Activated CD4-positive, alpha-beta T cell treated with anti-CD3 and anti-CD28 coated beads for 48 hours (primary cell): Measurements from ENCODE around the gene ZBED4.

Source experiments
- DNase-seq: peaks from one replicate; pipeline ENCODE4 v3.0.0-alpha.2; 2020

Gene ZBED4

DNA sequence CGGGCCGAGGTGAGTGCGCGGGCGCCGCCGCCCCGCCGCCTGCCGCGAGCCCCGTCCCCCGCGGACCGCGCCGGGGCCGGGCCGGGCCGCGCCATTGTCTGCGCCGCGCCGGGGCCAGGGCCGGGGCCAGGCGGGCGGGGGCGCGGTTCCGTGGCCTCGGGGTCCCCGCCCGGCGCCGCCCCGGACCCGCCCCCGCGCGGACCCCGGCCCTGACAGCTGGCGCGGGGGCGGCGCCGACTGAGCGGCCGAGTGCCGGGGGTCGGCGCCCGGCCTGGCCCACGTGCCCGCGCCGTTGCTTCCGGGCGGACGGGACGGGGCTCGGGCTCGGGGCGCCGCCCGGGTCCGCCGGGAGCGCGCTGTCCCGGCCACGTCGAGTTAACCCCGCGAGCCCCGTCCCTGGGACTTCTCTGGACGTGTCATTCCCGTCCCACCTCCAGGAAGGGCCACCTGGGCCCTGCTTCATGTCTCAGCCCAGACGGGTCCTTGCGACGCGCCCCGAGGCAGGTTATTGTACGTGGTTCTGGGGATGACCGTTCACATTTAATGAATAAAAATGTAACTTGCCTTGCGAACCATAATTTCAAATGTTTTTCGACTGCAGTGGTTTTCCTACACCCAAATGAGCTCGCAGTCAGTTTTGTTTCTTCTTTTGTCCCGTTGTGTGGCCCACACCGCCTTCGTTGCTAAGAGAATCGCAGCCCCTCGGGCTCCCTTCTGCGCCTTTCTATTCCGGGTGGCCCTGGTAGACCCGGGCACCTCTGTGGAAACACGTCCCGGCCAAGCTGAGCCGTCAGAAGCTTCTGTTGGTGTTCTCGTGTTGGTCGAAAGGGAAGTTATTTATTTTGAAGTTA, 562 bp downstream of the ZBED4 start:
- peak; percentile 41 for DNase-seq

DNA sequence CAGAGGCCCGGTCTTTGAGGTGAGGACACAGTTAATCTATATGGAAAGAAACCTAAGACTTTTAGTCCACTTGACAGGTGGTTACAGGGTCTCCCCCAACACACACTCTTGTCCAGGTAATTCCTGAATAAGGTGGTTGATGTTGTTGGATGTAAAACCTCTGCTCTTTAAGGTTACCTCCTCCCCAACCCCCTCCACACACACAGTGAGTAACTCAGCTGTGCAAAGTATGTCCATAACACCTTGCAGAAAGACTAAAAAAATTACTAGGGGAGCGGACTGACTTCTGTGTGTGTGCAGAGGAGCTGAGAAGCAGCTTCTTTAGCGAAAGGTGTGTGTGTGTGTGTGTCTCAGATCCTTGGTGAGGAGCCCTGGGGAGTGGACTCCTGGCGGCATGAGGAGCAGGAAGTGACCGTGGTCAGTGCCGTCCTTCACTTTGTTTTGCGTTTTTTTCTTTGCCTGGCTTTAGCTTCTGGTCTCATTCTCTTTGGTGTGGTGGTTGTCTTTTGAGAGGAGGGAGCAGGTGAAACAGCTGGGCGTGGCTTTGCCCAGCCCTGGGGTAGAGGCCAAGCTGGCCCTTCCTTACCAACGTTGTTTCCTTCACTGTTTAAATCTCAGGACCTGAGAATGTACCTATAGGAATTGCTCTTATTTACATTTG, 1.7 kb downstream of the ZBED4 start:
- DNase-seq = no peak

DNA sequence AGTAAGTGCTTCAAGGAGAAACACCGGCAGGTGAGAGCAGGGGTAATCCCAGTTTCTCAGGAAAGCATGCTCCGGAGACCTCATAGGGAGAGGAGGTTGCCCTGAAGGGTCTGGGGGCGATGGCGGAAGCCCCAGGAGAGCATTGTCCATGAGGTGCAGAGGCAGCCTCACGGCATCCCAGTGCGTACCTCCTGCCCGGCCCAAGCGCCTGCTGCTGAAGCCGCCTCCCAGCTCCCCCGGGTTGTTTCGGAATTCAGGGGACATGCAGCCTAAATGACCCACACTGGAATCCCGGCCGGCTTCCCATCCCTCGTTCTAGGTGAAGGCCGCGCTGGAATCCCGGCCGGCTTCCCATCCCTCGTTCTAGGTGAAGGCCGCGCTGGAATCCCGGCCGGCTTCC, 2.7 kb downstream of the ZBED4 start:
- DNase-seq = no peak

DNA sequence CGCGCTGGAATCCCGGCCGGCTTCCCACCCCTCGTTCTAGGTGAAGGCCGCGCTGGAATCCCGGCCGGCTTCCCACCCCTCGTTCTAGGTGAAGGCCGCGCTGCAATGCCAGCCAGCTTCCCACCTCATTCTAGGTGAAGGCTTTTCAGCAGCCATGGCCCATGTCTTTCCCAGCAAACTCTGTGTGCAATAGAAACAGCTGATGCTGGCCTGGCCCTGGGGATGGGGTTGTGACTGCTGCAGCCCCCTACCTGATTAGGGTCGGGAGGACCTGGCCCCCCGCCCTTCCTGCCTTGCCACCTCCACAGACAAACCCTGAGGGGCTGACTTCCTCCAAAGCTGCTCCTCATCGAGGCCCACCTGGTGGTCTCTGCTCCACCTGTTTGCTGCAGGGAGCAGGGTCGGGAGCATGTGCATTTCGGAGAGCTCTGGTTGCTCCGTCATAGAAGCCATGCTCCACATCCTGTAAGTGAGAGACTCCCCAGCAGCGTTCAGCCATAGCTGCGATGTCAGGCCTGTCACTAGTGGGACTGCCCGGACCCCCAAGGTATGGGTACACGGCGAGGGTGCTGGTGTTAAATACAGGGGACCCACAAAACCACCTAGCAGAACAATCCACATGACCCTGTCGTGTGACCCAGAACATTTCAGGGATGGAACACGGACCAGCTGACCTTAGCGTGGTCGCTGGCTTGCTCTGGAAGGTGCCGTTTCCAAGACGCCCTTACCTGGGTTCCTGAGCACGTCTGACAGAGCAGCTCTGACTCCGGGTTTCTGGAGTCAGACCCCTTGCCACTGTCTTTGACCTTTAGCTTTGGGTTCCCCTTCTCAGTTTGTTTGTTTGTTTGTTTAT, 3.3 kb downstream of the ZBED4 start:
- DNase-seq = no peak

DNA sequence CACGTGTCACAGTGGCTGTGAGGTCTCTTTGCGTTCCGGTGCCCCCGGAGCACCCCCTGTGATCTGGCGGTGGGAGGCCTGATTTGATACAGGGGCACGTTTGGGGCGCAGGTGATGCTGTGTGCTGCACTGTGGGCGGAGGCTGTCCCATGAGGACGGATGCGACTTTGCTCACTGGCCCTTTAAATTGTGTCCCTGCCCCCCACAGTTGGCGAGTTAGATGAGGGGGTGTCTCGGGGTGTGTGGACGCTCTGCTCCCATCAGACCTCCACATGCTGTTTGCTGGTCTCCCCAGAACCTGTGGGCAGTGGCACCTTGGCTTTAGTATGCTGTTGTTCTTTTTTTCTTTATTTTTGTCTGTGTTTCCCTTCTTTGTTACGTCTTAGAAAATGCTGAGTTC, 5.2 kb downstream of the ZBED4 start:
- no peak for DNase-seq

DNA sequence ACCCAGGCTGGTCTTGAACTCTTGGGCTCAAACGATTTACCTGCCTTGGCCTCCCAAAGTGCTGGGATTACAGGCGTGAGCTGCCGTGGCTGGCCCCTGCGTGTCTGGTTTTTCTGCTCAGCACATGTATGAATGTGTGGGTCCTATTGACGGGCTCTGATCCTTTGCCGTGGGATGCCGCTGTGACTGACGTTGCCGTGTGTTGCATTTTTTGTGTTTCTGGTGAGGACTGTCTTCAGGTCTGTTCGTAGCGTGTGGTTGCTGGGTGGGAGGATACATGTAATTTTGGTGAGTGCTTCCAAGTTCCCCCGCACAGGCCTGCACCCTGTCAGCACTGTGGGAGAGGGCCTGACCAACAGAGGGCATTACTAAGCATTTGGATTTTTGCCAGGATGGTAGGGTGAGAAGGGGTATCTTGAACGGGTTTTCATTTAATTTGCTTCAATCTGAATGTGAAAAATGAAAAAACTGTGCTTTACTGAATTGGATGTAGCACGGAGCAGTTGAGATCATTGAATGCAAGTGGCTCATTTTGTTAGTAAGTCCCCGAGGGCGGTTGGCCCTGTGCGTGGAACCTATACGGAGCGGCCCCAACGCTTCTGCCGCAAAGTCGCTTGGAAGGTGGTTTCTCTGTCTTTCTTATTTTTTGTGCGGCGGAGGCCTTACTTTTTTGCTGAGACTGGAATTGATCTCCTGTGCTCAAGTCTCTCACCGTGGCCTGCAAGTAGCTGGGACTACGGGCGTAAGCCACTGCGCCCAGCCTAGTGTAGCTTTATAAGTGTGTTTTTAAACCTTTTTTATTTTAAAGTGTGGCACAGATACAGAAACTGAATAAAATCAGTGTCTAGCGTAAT, 8.2 kb downstream of the ZBED4 start:
- no peak for DNase-seq

DNA sequence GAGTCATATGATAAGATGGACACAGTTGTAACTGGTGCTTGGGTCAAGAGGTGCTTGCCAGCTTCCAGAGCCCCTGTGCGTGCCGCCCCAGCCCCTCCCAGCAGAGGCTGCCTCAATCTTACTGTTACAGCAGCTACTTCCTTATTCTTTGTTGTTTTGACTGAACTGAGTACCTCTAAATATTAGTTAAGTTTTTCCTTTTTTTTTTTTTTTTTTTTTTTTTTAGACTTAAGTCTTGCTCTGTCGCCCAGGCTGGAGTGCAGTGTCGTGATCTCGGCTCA, 8.8 kb downstream of the ZBED4 start:
- no peak for DNase-seq

DNA sequence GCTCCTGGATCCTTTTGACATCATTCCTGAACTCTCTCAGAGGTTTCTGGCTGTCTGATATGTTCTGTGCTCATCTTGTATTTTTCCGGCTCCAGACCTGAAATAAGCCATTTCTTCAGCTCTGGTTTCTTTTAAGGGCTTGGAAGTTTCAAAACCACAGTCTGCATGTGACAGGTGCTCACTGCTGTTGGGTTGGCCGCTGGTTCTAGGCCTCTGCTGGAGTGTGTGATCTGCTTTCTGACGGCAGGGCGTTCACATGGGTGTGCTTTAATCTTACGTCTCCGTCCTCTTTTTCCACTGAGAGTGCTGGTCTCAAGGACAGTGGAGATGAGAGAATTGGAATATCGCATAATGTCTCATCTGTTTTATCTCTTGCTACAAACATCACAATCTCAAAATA, 10.3 kb downstream of the ZBED4 start:
- DNase-seq = no peak

DNA sequence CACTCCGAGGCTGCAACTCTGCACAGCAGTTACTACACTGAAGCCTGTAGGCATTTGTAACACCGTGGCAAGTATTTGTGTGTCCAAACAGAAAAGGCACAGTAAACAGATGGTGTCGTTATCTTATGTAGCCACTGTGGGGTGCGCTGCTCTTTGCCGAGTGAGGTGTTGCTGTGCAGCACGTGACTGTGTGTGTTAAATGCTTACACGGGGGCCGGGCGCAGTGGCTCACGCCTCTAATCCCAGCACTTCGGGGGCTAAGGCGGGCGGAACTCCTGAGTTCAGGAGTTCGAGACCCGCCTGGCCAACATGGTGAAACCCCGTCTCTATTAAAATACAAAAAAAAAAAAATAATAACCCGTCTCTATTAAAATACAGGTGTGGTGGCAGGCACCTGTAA, 11.5 kb downstream of the ZBED4 start:
- DNase-seq = no peak

DNA sequence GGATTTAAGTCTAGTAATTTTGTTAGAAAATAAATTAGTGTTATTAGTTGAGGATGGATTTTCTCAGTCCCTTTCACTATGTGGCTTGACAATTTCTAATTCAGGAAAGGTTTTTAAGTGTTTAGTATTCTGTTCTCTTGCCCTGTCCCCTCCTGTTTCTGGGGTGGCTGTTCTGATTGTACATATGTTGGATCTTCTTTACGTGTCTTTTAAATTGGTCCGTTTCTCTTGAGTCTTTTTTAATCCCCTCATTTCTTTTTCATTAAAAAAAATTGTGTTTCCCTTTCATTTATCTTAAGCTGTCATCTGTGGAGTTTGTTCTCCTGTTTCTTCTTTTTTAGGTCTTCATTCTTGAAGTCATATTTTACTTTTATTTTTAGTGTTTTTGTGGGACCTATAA, 12.5 kb downstream of the ZBED4 start:
- no peak for DNase-seq

DNA sequence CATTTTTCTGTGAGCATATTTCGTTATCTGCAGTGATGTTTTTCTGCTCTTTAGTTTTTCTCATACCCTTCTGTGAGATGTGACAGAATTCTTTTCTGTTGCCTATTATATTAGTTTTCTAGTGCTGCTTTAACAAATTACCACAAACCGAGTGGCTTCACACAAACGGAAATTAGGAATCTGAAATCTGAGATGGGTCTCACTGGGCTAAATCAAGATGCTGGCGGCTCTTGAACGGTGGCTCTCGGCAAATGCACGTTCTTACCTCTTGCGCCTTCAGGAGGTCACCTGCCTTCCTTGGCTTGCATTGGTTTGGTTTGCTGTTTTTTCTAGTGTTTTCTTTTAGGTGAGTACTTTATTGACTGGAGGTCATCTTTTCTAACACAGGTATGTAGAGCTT, 13.0 kb downstream of the ZBED4 start:
- no peak for DNase-seq

DNA sequence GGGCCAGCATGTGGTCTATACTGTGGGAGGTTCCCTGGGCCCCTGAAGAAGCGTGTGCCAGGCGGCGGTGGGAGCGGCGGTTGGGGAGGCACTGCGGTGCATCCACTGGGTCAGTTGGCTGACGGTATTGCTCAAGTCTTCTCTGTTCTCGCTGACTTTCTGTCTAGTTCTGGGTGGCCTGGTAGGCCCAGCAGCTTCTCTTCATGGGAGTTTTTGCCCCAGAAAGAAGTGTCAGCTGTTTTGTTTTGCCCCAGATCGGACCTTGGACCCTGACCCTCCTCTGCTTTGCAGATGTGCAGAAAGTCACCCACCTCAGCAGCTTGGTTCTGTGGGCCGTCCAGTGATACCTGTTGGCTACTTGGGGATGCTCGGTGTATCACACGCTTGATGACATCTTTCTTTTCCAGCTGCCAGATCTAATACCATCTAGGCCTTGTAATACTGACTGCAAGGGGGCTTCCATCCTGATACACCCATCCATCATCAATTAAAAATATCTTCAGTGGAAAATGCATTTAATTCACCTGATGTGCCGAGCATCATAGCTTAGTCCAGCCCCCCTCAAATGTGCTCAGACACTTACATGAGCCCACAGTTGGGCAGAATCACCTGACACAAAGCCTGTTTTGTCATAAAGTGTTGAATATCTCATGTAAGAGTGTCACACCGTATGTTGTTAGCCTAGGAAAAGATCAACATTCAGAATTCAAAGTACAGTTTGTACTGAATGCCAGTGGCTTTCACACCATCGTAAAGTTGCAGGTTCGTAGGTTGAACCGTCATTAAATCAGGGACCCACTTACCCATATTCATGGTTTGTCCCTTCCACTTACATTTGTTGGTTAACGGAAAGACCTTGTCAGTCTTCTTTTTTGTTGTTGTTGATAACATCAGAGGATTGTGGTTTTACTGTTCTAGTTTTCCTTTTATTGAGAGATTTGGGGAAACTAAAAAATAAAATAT, 13.9 kb downstream of the ZBED4 start:
- DNase-seq = no peak

DNA sequence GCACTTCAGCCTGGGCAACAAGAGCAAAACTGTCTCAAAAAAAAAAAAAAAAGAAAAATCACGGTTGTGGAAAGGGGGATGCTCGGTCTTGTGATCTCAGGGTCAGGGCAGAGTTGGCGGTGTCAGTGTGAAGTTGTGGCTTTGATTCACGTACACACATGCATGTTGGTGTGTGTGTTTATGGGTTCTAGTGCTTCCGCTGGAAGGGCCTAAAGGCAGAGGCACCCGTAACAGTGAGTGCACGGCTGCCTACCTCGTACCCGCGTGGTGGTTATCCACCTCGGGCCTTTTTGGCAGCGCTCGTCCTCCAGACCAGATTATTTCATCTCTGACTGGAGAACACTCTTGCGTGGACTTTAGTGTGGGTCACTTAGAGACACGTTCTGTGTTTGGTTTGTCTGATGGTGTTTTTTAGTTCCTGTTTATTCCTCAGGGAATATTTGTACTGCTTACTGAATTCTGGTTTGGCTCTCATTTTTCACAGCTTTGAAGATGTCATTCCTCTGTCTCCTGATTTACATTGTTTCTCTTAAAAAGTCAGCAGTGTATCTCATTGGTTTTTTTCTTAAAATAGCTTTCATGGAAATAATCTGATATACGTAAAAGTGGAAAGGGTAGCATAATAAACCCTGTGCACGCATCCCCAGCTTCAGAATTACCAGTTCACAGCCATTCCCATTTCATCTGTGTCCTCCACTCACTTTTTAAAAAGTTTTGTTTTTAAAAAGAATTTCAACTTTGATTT, 15.6 kb downstream of the ZBED4 start:
- no peak for DNase-seq

DNA sequence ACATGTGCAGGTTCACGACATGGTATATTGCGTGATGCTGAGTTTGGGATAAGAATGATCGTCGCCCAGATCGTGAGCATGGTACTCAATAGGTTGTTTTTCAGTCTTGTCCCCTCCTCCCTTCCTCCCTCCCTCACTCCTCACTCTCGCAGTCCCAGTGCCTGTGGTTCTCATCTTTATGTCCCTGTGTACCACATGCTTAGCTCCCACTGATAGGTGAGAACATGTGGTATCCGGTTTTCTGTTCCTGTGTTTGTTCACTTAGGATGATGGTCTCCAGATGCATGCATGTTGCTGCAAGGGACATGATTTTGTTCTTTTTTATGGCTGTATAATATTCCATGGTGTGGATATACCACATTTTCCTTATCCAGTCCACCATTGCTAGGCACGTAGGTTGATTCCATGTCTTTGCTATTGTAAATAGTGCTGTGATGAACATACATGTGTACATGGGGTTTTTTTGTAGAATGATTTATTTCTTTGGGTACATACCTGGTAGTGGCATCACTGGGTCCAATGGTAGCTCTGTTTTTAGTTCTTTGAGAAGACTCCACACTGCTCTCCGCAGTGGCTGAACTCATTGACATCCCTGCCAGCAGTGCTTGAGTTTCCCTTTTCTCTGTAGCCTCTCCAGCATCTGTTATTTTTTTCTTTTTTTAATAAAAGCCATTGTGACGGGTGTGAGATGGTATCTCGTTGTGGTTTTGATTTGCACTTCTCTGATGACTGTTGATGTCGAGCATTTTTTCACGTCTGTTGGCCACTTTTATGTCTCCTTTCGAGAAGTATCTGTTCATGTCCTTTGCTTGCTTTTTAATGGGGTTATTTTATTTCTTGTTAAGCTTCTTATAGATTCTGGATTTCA, 16.4 kb downstream of the ZBED4 start:
- DNase-seq = no peak

DNA sequence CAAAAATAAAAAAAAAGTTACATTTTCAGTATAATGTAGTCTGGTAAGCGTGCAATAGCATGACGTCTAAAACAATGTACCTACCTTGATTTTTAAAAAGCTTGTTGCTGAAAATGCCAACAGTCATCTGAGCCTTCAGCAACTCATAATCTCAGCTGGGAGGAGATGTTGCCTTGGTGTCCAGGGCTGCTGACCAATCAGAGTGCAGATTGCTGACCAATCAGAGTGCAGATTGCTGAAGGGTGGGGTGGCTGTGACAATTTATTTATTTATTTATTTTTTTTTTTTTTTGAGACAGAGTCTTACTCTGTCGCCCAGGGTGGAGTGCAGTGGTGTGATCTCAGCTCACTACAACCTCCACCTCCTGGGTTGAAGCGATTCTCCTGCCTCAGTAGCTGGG, 17.8 kb downstream of the ZBED4 start:
- DNase-seq = no peak

DNA sequence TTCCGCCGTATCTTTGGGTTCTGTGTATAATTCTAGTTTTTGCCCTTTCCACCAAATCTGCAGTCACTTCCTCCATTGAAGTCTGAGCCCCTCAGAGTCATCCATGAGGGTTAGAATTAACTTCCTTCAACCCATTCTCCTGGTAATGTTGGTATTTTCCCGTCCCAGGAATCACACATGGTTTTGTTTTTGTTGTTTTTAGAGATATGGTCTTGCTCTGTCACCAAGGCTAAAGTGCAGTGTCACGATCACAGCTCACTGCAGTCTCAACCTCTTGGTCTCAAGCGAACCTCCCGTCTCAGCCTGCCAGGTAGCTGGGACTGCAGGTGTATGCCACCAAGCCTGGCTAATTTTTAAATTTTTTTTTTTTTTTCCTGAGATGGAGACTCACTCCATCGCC, 18.7 kb downstream of the ZBED4 start:
- no peak for DNase-seq

DNA sequence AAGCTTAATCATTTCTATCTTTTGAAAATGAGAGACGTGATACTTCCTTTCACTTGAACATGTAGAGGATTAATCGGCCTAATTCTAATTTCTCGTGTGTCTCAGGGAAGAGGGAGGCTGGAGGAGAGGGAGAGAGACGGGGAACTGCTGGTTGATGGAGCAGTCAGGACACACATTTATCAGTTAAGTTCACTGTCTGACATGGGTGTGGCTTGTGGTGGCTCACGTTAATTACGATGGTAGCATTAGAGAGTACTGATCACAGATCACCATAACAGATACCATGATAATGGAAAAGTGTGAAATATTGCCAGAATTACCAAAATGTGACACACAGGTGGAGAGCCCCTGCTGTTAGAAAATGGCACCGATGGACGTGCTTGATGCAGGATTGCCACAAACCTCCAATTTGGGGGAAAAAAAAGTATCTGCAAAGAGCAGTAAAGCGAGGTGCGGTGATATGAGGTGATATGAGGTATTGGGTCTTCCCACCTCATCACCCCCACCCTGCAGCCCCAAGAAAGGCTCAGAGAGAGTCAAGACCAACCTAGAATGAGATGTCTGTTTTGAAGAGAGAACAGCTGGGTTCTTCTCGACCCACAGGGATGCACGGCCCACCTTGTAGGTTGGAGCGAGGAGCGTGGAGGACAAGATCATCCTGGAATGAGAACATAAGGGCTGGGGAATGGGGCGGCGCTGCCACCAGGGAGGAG, 19.7 kb downstream of the ZBED4 start:
- no peak for DNase-seq

DNA sequence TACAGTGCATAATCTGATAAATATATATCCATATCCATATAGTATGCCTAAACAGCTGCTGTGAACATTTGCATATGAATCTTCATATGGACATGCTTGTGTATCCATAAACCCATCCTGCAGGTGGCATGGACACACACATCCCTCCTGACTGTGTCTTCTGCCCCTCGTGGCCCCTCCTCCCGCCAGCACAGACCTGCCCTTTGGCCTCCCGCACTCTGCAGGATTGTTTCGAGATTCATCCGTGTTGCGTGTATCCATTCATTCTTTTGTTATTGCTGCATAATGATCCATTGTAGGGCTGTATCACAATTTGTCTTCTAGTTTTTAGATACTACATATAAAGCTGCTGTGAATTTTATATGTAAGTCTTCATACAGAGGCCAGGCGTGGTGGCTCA, 24.0 kb downstream of the ZBED4 start:
- no peak for DNase-seq

DNA sequence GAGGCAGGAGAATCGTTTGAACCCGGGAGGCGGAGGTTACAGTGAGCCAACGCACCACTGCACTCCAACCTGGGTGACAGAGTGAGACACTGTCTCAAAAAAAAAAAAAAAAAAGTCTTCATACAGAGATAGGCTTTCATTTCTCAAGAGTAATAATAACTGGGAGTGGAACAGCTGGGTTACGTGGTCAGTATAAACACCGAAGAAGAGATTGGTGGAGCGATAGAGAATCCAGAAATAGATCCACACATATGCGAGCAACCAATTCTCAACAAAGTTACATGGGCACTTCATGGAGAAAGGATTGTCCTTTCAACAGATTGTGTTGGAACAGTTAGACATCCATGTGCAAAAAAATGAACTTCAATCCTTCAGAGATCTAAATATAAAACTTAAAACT, 24.6 kb downstream of the ZBED4 start:
- DNase-seq = no peak
